Mucosa of descending colon (tissue), 3 donors: ENCODE results near the gene PRKCI. TPM values are rescaled to one million over a fixed set of nuclear protein-coding genes. Genes with fewer than 3 reads are reported as not detected.
"Not testable (repeated sequence)": the region's sequence is repeated elsewhere in the genome, so short reads cannot be mapped to it uniquely, and the experiment has no call there.

Experiments
- ATAC-seq: fragments of 200-7000 bp; cut with Tn5 transposase; one replicate; pipeline ENCODE4 v1.9.1; 2020; ENCODE audit warnings: mild to moderate bottlenecking, moderate library complexity
- DNase-seq, 3 donors: peaks; one replicate each; pipeline ENCODE4 v3.0.0-alpha.2; 2020
- H3K36me3 ChIP-seq: fragments of 200-600 bp; one replicate; pipeline ENCODE4 v1.8.0; 2021; ENCODE audit warnings: low read depth, mild to moderate bottlenecking
- H3K4me1 ChIP-seq: fragments of 200-600 bp; one replicate; pipeline ENCODE4 v1.8.0; 2021; ENCODE audit warnings: low read depth, mild to moderate bottlenecking
- H3K4me3 ChIP-seq: fragments of 200-600 bp; one replicate; pipeline ENCODE4 v1.8.0; 2021; ENCODE audit warnings: mild to moderate bottlenecking
- H3K9me3 ChIP-seq: fragments of 200-600 bp; one replicate; pipeline ENCODE4 v1.8.0; 2021; ENCODE audit warnings: mild to moderate bottlenecking
- intact Hi-C, 2 donors: fragments of 100-400 bp; cut with DNase I in 1 of 2; cut with micrococcal nuclease in 1 of 2; formaldehyde crosslinking; loops; one replicate each; pipeline versions ENCODE4 v1.11.0 to v1.11.1; 2022; cut with DNase I, micrococcal nuclease
- total RNA-seq, 3 donors: library from RNA; stranded (reverse); fragmentation: NEBNext Ultra II Directional in 2 of 3; extraction: Animal tissue kit (Norgen Biotek cat#: 25700) in 2 of 3; gene quantifications; one replicate each; pipeline versions ENCODE4 v1.2.1 to v1.2.4, GENCODE V29; 2021 to 2023
- TF ChIP-seq, protein P1 (sequence below): fragments of 200-600 bp; IDR thresholded peaks from one replicate; pipeline ENCODE4 v1.8.0; 2022; ENCODE audit warnings: antibody characterized with exemption, mild to moderate bottlenecking
- donor health status: DM: no; HTN: no; CAD: no; lungs with moderate emphysema.
- donor health status: DM: no; HTN: no; CAD: no.
- donor health status: DM: no; HTN: yes; CAD: no.

PRKCI gene
- total RNA-seq, 3 donors from 2014 or later: 38.0 to 39.9 (median 39.8) TPM

DNA sequence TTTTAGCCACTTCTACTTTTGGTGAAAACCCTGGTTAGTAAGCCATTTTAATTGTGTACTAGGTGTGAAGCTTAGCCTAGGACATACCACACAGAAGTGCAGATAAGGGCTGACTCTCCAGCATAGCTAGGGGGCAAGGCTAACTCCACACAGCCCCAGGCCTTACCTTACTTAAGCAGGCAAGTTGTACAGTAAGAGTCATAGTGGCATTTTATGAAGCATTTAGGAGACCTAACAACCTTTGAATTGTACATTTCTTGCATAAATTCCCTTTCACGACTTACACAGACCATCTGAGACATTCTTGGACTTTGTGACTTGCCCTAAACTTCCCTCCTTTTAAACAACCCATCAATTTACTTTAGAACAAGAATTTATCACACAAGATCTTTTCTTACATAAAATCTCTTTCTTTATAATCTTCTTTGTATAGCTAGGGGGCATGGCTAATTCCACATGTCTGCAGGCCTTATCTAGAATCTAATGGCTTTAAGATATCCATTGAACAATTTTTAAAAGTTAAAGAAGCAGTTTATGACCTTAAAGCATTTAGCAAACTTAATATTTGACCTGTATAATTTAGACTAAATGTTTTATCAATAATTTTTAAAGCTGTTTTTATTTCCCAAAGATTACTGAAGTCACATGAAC, 116.6 kb downstream of the PRKCI start:
- H3K9me3 ChIP-seq: peaks cover 7% of the 10 kb centered on the region
- no peaks in the 10 kb centered on the region for H3K36me3 ChIP-seq
- intact Hi-C loops: no loop called here
- peaks cover 3% of the 10 kb centered on the region for H3K4me1 ChIP-seq
- ATAC-seq: no peak
- DNase-seq: no peak
- TF ChIP-seq, protein P1, sequence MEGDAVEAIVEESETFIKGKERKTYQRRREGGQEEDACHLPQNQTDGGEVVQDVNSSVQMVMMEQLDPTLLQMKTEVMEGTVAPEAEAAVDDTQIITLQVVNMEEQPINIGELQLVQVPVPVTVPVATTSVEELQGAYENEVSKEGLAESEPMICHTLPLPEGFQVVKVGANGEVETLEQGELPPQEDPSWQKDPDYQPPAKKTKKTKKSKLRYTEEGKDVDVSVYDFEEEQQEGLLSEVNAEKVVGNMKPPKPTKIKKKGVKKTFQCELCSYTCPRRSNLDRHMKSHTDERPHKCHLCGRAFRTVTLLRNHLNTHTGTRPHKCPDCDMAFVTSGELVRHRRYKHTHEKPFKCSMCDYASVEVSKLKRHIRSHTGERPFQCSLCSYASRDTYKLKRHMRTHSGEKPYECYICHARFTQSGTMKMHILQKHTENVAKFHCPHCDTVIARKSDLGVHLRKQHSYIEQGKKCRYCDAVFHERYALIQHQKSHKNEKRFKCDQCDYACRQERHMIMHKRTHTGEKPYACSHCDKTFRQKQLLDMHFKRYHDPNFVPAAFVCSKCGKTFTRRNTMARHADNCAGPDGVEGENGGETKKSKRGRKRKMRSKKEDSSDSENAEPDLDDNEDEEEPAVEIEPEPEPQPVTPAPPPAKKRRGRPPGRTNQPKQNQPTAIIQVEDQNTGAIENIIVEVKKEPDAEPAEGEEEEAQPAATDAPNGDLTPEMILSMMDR: no peak
- no peak overlapping the region for H3K4me3 ChIP-seq

DNA sequence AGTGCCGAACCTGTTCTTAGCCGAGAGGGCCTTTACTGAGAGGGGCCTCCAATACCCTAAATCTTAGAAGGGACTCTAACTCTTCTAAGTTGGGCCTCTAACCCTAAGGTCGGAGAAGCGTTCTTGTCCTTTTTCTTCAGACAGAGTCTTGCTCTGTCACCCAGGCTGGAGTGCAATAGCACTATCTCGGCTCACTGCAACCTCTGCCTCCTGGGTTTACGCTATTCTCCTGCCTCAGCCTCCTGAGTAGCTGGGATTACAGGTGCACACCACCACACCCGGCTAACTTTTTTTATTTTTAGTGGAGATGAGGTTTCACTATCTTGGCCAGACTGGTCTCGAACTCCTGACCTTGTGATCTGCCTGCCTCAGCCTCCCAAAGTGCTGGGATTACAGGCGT, 120.0 kb downstream of the PRKCI start:
- H3K4me1 ChIP-seq, H3K4me3 ChIP-seq, ATAC-seq, intact Hi-C loops, DNase-seq, H3K9me3 ChIP-seq, H3K36me3 ChIP-seq: not testable (repeated sequence)

DNA sequence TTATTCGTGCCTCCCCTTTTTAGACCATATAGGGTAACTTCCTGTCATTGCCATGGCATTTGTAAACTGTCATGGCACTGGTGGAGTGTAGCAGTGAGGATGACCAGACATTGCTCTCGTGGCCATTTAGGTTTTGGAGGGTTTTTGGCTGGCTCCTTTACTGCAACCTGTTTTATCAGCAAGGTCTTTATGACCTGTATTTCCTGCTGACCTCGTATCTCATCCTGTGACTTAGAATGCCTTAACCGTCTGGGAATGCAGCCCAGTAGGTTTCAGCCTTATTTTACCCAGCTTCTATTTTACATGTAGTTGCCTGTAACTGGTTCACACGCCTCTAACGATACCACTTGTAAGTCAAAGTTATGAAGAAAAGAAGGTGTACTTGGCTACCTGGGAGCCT, 121.6 kb downstream of the PRKCI start:
- DNase-seq, ATAC-seq, H3K9me3 ChIP-seq, H3K4me3 ChIP-seq, intact Hi-C loops, H3K4me1 ChIP-seq, H3K36me3 ChIP-seq: not testable (repeated sequence)

DNA sequence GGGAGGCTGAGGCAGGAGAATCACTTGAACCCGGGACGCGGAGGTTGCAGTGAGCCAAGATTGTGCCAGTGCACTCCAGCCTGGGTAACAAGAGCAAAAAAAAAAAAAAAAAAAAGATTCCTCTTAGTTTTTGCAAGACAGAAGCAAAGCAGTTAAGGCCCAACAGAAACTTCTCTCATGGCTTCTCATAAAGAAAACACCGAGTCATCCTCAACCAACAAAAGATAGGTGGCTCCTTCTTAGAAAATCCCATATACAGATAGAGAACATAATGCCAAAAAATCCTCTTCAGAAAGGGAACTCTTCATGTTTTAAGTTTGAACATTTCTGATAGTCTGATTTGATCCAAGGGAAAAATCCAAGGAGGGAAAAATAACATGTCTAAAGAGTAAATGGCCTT, 122.7 kb downstream of the PRKCI start:
- Histone ChIP-seq H3K4me3 (no peak overlapping the region), H3K9me3 (no peaks in the 10 kb centered on the region), H3K4me1 (no peaks in the 10 kb centered on the region), H3K36me3 (no peaks in the 10 kb centered on the region)
- DNase-seq: no peak
- TF ChIP-seq, protein P1: no peak
- no peak for ATAC-seq
- intact Hi-C loops: no loop called here

DNA sequence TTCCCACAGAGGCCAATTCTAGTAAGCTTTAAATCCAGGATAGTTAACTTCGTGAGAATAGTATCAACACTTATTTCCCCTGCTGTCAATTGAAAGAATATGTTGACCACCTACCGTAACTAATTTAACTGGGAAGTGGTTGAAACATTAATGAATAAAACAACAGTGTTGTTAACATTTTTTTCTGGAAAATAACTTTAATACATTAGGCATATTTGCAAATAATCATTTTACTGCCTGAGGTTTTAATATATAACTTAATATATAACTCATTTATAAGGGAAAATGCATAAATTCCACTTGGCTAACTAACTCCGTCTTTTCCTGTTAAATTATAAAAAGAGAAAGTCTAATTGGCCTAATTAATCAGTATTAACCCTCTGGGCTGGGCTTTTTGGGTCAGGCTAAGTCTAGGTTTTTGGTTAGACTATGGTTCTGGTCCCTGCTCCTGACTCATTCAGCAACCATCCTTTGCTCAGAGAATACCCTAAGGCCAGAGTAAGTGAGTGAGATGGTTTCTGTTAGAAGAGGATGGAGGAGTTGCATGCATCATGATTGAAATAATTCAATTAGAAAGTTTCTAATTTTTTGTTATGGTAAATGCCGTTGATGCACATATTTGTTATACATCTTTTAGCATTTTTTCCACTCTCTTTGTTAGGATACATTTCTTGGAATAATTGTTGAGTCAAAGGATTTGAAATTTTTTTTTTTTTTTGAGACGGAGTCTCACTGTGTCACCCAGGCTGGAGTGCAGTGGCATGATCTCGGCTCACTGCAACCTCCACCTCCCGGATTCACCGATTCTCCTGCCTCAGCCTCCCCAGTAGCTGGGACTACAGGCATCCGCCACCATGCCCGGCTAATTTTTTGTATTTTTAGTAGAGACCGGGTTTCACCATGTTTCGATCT, 124.5 kb downstream of the PRKCI start:
- Histone ChIP-seq H3K4me1 (no peaks in the 10 kb centered on the region), H3K9me3 (no peaks in the 10 kb centered on the region), H3K4me3 (no peak overlapping the region), H3K36me3 (no peaks in the 10 kb centered on the region)
- intact Hi-C loops: no loop called here
- DNase-seq: no peak
- no peak for ATAC-seq
- TF ChIP-seq, protein P1: no peak

DNA sequence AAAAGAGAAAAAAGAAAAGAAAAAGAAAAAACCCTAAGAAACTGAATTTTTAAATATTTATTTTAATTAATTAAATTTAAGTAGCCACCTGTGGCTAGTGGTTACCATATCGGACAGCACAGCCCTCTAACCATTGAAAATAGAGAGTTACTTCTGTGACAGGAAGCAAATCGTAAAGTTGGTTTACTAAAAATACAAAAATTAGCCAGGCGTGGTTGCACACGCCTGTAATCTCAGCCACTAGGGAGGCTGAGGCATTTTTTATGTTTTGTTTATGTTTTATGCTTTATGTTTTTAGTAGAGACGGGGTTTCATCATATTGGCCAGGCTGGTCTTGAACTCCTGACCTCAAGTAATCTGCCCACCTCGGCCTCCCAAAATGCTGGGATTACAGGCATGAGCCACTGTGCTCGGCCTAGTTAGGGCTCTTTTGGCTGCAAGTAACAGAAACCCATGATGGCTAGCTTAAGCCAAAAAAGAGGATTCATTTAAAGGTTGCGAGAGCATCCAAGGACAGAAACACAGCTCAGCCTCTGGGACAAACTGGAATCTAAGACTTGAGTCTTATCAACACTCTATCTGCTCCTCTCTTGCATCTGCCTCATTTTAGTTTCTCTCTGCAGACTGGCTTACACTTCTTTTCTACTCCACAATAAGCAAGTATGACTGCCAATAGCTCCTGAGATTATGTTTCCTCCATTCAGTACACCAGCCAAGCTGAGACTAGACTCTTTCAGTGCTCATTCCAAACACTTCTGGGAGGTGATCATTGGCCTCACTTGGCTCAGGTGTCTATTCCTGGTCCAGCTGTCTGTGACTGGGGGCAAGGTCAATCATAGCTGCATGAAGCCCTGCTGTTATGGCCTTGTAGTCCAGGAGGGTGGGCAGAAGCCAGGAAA, 128.5 kb downstream of the PRKCI start:
- H3K9me3 ChIP-seq: no peaks in the 10 kb centered on the region
- ATAC-seq (no peak), DNase-seq (no peak)
- intact Hi-C loops: no loop called here
- no peaks in the 10 kb centered on the region for H3K36me3 ChIP-seq
- TF ChIP-seq, protein P1: no peak
- H3K4me3 ChIP-seq: no peak overlapping the region
- H3K4me1 ChIP-seq: peaks cover 3% of the 10 kb centered on the region
